ENCODE data around the gene EIPR1. TPM values are rescaled to one million over a fixed set of nuclear protein-coding genes. Genes with fewer than 3 reads are reported as not detected.

The EIPR1 gene
- total and polyA plus RNA-seq, 2 donors (not counting 3 experiments of a cell fraction or from before 2014, with no cell fraction given): 30.8 to 57.3 TPM

GRCh38 chr2:3285901-3286645 lies 91.5 kb downstream of the EIPR1 start:
- no peaks in the 10 kb centered on the region for H3K9me3 ChIP-seq (replicated peaks; ENCODE audit: control insufficient read depth, insufficient read depth, low read length)
- no peaks in the 10 kb centered on the region for H3K27me3 ChIP-seq (ENCODE audit: control insufficient read depth in 2 of 2, insufficient read depth in 2 of 2, low read length in 2 of 2)
- no peaks in the 10 kb centered on the region for H3K4me1 ChIP-seq (ENCODE audit: control insufficient read depth, extremely low read depth, insufficient read depth, low read length)
- ChIA-PET POLR2A (no interaction called here), CTCF (interaction anchor here (1.0 to 1.6 kb wide), 2 partner anchors 12 to 17 kb away, joined by 3 to 7 read pairs; no protein-coding TSS in a partner anchor)
- no peaks in the 10 kb centered on the region for H3K9me1 ChIP-seq (replicated peaks; ENCODE audit: control insufficient read depth, extremely low read depth, insufficient read depth, low read length)
- no peak overlapping the region for H3K4me3 ChIP-seq (replicated peaks in 1 of 3; ENCODE audit: insufficient read depth in 1 of 3, low read depth in 1 of 3, low read length in 3 of 3)
- DNase-seq (ENCODE audit: low read depth, low spot score) (no peak), FAIRE-seq (no peak)
- no peak overlapping the region for H3K9ac ChIP-seq (replicated peaks; ENCODE audit: extremely low read depth, insufficient read depth, low read length)
- H2AFZ ChIP-seq (ENCODE audit: low read depth, low read length): no peak overlapping the region
- no TSS peak for BruUV-seq (replicated peaks)
- TF ChIP-seq POLR2A (IDR thresholded peaks at IDR 0.05; ENCODE audit: low read depth, low read length) (no peak), MYC (IDR thresholded peaks at IDR 0.05; ENCODE audit: low read depth, low read length) (no peak), POLR2AphosphoS5 (IDR thresholded peaks at IDR 0.05; ENCODE audit: insufficient read depth, low read depth, low read length) (no peak), FOS (IDR thresholded peaks at IDR 0.05; ENCODE audit: borderline replicate concordance, insufficient read depth, low read length) (no peak), MAX (IDR thresholded peaks at IDR 0.05; ENCODE audit: insufficient read depth, insufficient read length) (no peak), EZH2 (IDR thresholded peaks at IDR 0.05; ENCODE audit: borderline replicate concordance, low read depth, low read length, severe bottlenecking) (no peak), CTCF (IDR thresholded peaks at IDR 0.05; ENCODE audit: extremely low read depth in 1 of 2, insufficient read depth in 1 of 2, low read depth in 1 of 2, low read length in 2 of 2) (no peak), GATA2 (IDR thresholded peaks at IDR 0.05; ENCODE audit: insufficient read depth, insufficient read length, low read depth, low read length) (no peak), JUN (IDR thresholded peaks at IDR 0.05; ENCODE audit: borderline replicate concordance, insufficient read depth, insufficient read length, low read depth) (no peak)
- intact Hi-C loops (cut with micrococcal nuclease) (no loop called here), dilution Hi-C loops (cut with MboI; ENCODE audit: extremely low pct_ligation_motif_present, low sequenced_read_pairs) (no loop called here)
- no peaks in the 10 kb centered on the region for H3K36me3 ChIP-seq (ENCODE audit: control insufficient read depth in 2 of 2, extremely low read depth in 1 of 2, insufficient read depth in 2 of 2, low read length in 2 of 2)
- H3K4me2 ChIP-seq (ENCODE audit: insufficient read depth, low read length): no peak overlapping the region
- H4K20me1 ChIP-seq (replicated peaks; ENCODE audit: control insufficient read depth, extremely low read depth, insufficient read depth, low read length): no peaks in the 10 kb centered on the region
- H3K27ac ChIP-seq (ENCODE audit: insufficient read depth, low read depth, low read length): no peak overlapping the region
- H3K79me2 ChIP-seq (ENCODE audit: control insufficient read depth, insufficient read depth, low read length): no peaks in the 10 kb centered on the region
